Testis (tissue), 2 donors: Measurements from ENCODE around the gene OVAAL.

Source experiments
- CTCF ChIP-seq, 3 experiments: fragments of 450-650 bp in 2 of 3; fragments of 200-600 bp in 1 of 3; sonication (generic) in 1 of 3; IDR thresholded peaks; one replicate each; pipeline ENCODE4 v1.5.1; 2016 to 2019; ENCODE audit warnings: antibody characterized with exemption in 3 of 3, mild to moderate bottlenecking in 2 of 3, moderate library complexity in 1 of 3
- POLR2A ChIP-seq: fragments of 450-650 bp; IDR thresholded peaks from one replicate; pipeline ENCODE4 v1.6.1; 2017; ENCODE audit warnings: antibody characterized with exemption, mild to moderate bottlenecking, moderate library complexity

DNA sequence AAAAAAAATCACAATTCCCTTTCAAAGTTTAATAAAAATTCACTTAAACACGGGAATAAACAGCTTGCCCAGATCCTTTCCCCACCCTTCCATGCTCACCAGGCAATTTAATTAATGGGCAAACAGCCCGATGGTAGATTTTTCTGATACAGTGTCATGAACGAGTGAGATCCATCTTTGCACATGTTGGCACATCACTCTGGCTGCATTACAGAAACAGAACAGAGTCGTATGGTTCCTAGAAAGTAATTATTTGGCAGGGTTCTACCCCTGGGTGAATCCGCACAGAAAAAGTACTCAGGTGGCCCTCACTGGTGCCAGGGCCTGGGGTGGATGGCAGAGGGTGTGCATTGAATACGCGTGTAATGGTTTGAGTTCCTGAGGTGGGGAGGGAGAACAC lies 24.6 kb upstream of the OVAAL start:
- TF ChIP-seq POLR2A (no peak), CTCF (IDR thresholded peaks at IDR 0.05) (no peak)
